ENCODE data around the gene ARRDC4.
"Not testable (repeated sequence)": the region's sequence is repeated elsewhere in the genome, so short reads cannot be mapped to it uniquely, and the experiment has no call there.

ARRDC4 gene

GRCh38 chr15:97966924-97967620 is 6.6 kb downstream of the ARRDC4 start:
- no peak for DNase-seq

- no peak for DNase-seq
Observed at GRCh38 chr15:97967881-97968280, 7.4 kb downstream of the ARRDC4 start.

GRCh38 chr15:97968380-97968779 is 7.9 kb downstream of the ARRDC4 start:
- DNase-seq: no peak

GRCh38 chr15:97972366-97972765 is 11.9 kb downstream of the ARRDC4 start:
- no peak for DNase-seq

GRCh38 chr15:97976129-97976528 is 15.6 kb downstream of the ARRDC4 start:
- DNase-seq: no peak

GRCh38 chr15:97976766-97977503 is 16.4 kb downstream of the ARRDC4 start:
- no peak for DNase-seq

- no peak for DNase-seq
Observed at GRCh38 chr15:97977734-97978133, 17.2 kb downstream of the ARRDC4 start.

- no peak for DNase-seq
Observed at GRCh38 chr15:97978401-97979139, 18.1 kb downstream of the ARRDC4 start.

GRCh38 chr15:97979140-97979520 is 18.6 kb downstream of the ARRDC4 start:
- no peak for DNase-seq

- no peak for DNase-seq
Observed at GRCh38 chr15:97981058-97981457, 20.6 kb downstream of the ARRDC4 start.

GRCh38 chr15:97981758-97982157 is 21.3 kb downstream of the ARRDC4 start:
- DNase-seq: no peak

GRCh38 chr15:97984157-97984556 is 23.7 kb downstream of the ARRDC4 start:
- no peak for DNase-seq

- not testable (repeated sequence) for DNase-seq
Observed at GRCh38 chr15:97985979-97986378, 25.5 kb downstream of the ARRDC4 start.

- no peak for DNase-seq
Observed at GRCh38 chr15:97986781-97987180, 26.3 kb downstream of the ARRDC4 start.

GRCh38 chr15:97989299-97989698 is 28.8 kb downstream of the ARRDC4 start:
- no peak for DNase-seq

GRCh38 chr15:97991972-97992541 is 31.6 kb downstream of the ARRDC4 start:
- DNase-seq: no peak

- no peak for DNase-seq
Observed at GRCh38 chr15:97992823-97993222, 32.3 kb downstream of the ARRDC4 start.

GRCh38 chr15:97993310-97993738 is 32.8 kb downstream of the ARRDC4 start:
- DNase-seq: no peak

GRCh38 chr15:97994236-97994635 is 33.7 kb downstream of the ARRDC4 start:
- DNase-seq: no peak

GRCh38 chr15:97995192-97995591 is 34.7 kb downstream of the ARRDC4 start:
- no peak for DNase-seq

GRCh38 chr15:97995881-97996603 is 35.5 kb downstream of the ARRDC4 start:
- DNase-seq: no peak

GRCh38 chr15:97998307-97999071 is 38.0 kb downstream of the ARRDC4 start:
- no peak for DNase-seq

All from NCI-H1930 (cell line).